CD4-positive, alpha-beta T cell treated with Interleukin-12 subunit alpha and Interleukin-12 subunit beta, for 1 hour (primary cell): Measurements from ENCODE around the gene PRKAG2.
"Not testable (repeated sequence)": the region's sequence is repeated elsewhere in the genome, so short reads cannot be mapped to it uniquely, and the experiment has no call there.

Source experiments
- DNase-seq: peaks from one replicate; pipeline ENCODE4 v3.0.0-alpha.2; 2020

The PRKAG2 gene

GRCh38 chr7:151597541-151598444 lies 279.1 kb downstream of the PRKAG2 start:
- DNase-seq, result no peak

- no peak for DNase-seq
Observed at GRCh38 chr7:151595702-151596350, 281.1 kb downstream of the PRKAG2 start.

GRCh38 chr7:151592868-151593486 lies 283.9 kb downstream of the PRKAG2 start:
- no peak for DNase-seq

- no peak for DNase-seq
Observed at GRCh38 chr7:151592330-151592729, 284.6 kb downstream of the PRKAG2 start.

GRCh38 chr7:151591866-151592265 lies 285.0 kb downstream of the PRKAG2 start:
- DNase-seq, result no peak

GRCh38 chr7:151590850-151591771 lies 285.8 kb downstream of the PRKAG2 start:
- DNase-seq, result no peak

- no peak for DNase-seq
Observed at GRCh38 chr7:151590071-151590849, 286.7 kb downstream of the PRKAG2 start.

GRCh38 chr7:151588982-151589381 lies 287.9 kb downstream of the PRKAG2 start:
- DNase-seq, result no peak

GRCh38 chr7:151586531-151587260 lies 290.2 kb downstream of the PRKAG2 start:
- no peak for DNase-seq

GRCh38 chr7:151585744-151586393 lies 291.0 kb downstream of the PRKAG2 start:
- no peak for DNase-seq

- no peak for DNase-seq
Observed at GRCh38 chr7:151581741-151582140, 295.2 kb downstream of the PRKAG2 start.

GRCh38 chr7:151579644-151580043 lies 297.3 kb downstream of the PRKAG2 start:
- no peak for DNase-seq

- DNase-seq, result no peak
Observed at GRCh38 chr7:151575410-151575809, 301.5 kb downstream of the PRKAG2 start.

- DNase-seq, result not testable (repeated sequence)
Observed at GRCh38 chr7:151573046-151573445, 303.9 kb downstream of the PRKAG2 start.

GRCh38 chr7:151572136-151572535 lies 304.8 kb downstream of the PRKAG2 start:
- DNase-seq, result no peak

- DNase-seq, result no peak
Observed at GRCh38 chr7:151571471-151571870, 305.4 kb downstream of the PRKAG2 start.

GRCh38 chr7:151570366-151570915 lies 306.5 kb downstream of the PRKAG2 start:
- DNase-seq, result peak; percentile 14

GRCh38 chr7:151568956-151569940 lies 307.7 kb downstream of the PRKAG2 start:
- DNase-seq, result no peak

GRCh38 chr7:151566897-151567320 lies 310.0 kb downstream of the PRKAG2 start:
- no peak for DNase-seq
